ENCODE measurements around the gene COL4A6.
"Not testable (repeated sequence)": the region's sequence is repeated elsewhere in the genome, so short reads cannot be mapped to it uniquely, and the experiment has no call there.

COL4A6 gene

GRCh38 chrX:108399418-108400165, 38.6 kb downstream of the COL4A6 start:
- DNase-seq: no peak

DNA sequence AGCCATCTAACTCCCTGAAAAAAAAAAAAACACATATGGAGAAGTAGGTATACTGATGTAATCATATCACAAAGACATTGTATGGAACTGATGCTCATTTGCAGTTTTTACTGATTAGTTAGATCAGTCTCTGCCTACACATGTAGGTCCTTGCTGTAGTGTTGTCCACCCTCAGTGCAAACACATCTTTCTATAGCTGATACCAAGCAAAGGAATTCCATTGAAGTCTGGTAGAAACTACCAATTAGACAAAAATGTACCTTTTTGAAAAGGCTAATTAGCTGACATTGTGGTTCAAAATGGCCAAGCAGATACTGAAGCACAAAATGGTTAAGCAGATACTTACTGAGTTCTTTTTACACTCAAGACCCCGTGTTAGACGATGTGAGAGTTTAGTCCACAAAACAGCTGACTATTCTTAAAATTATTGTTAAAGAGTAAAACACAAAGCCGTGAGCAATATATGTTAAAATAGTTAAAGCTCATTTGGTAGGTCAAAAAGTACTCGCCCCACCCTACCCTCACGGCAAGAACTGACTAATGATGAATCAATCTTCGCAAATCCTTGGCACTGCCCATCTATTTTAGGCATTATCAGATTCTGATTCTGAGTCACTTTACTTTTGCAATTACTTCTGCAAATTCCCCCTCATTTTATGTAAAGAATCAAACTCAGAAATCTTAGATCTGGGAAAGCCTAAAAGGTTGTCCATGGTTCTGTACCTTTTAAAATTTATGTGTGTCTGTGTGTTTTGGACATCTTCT, 40.4 kb downstream of the COL4A6 start:
- no peak for DNase-seq

GRCh38 chrX:108396986-108397385, 41.2 kb downstream of the COL4A6 start:
- no peak for DNase-seq

- no peak for DNase-seq
Measured at GRCh38 chrX:108396188-108396891, 41.9 kb downstream of the COL4A6 start.

DNA sequence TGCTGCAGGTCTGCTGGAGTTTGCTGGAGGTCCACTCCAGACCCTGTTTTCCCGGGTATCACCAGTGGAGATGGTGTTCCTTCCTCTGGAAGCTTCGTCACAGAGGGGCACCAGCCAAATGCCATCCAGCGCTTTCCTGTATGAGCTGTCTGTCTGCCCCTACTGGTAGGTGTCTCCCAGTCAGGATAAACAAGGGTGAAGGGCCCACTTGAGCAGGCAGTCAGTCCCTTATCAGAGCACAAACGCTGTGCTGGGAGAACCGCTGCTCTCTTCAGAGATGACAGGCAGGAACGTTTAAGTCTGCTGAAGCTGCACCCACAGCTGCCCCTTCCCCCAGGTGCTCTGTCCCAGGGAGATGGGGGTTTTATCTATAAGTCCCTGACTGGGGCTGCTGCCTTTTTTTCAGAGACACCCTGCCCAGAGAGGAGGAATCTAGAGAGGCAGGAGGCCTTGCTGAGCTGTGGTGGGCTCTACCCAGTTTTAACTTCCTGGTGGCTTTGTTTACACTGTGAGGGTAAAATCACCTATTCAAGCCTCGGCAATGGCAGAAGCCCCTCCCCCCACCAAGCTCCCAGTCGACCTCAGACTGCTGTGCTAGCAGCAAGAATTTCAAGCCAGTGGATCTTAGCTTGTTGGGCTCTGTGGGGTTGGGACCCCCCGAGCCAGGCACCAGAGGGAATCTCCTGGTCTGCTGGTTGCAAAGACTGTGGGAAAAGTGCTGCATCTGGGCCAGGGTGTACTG, 47.1 kb downstream of the COL4A6 start:
- not testable (repeated sequence) for DNase-seq

DNA sequence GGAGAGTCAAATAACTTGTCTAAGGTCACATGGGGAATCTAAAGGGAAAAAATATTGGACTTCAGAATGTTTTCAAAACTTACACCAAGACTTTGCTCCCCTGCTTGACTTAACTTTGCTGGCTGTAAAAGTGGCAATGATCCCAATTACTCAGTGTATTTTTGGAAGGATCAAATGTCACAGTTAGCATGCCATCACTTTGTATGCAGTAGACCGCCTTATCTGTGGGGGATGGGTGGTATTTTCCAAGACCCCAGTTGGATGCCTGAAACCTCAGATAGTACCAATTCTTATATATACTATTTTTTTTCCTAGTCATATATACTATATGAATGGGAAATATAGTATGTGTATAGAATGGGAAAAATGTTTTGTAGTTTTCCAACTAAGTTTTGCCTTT, 53.4 kb downstream of the COL4A6 start:
- no peak for DNase-seq

GRCh38 chrX:108380222-108380621, 58.0 kb downstream of the COL4A6 start:
- DNase-seq: no peak

DNA sequence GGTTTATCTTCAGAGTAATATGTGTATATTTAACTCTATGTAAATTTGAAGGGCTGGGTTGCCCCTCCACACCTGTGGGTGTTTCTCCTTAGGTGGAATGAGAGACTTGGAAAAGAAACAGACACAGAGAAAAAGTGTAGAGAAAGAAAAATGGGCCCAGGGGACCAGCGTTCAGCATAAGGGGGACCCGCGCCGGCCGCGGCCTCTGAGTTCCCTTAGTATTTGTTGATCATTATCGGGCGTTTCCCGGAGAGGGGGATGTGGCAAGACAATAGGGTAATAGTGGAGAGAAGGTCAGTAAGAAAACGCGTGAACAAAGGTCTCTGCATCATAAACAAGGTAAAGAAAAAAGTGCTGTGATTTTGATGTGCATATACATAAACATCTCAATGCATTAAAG, 61.4 kb downstream of the COL4A6 start:
- not testable (repeated sequence) for DNase-seq

DNA sequence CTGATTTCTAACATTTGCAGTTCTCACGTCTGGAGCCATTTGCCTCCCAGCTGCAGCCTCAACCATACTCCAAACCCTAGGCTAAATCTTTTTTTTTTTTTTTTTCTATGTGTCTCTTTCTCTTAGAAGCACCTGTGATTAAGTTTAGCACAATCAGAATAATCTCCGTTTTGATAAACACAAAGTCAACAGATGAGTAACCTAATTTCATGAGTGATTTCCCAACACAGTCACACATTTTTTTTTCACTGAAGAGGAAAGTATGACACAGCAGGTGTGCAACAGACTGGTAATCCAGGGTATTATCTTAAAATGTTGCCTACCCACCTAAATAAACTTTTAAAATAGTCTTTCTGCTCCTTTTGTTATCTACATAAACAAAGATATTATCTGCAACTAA, 62.6 kb downstream of the COL4A6 start:
- DNase-seq: not testable (repeated sequence)

DNA sequence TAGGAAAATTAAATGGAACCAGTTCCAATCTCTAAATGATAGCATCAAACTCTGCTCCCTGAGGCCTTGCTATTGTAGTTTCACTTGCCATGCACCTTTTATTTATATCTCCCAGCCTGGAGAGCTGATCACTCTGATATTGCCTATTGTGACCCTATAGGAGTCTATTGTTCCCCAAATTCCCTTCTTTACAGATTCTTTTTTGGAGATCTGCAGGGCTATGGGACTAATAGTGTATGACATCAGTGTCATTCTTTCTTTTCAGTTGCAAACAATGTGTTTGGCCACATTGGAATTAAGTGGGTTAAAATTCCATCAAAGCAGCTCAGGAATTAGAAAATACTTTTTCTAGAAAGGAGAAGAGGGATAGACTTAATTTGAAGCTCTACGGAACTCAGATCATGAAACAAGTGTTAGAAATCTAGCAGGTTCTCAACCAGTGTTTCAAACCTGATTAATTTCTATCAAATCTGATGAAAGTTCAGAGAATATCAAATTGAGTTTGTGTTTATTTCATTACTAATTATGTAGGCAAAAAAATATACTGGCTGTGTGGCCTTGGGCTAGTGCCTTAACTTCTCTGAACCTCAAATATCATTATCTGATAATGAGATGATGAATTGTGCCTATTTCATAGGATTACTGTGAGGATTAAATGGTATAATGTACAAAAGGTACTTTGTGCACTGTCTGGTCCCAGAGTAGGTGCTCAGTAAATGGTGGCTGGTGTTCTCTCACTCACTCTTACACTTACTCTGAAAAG, 71.4 kb downstream of the COL4A6 start:
- DNase-seq: no peak

DNA sequence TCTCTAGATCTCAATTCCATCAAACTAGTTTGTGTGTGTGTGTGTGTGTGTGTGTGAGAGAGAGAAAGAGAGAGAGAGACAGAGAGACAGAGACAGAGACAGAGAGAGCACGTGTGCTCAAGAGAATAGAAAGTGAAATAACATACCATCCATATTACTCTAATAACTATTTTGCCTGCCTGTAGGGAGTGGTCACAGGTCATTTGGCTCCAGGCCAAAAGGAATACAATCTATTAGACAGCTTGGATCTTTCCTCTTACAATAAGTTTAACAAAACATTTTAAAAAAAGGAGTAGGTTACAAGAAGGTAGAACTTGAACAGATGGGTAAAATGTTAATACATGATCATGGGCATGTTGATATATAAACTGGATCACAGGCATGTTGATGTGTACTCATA, 76.2 kb downstream of the COL4A6 start:
- no peak for DNase-seq

DNA sequence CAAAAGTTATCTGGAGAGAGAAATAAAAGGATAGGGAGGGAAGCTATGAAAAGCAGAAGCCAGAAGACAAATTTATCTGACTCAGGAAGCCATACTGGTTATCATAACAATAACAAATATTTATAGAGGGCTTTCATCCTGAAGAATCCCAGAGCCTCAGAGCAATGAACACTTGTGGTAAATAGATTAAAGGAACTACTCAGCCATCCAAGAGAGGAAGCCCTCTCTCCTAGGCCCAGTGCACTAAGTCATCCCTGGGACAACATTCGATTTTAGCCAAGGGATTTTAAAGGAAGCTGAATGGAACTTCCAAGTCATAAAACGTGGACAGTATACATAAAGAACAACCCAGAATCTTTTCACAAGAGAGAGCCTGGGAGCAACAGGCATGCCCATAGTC, 76.9 kb downstream of the COL4A6 start:
- DNase-seq: no peak

GRCh38 chrX:108359806-108360602, 78.2 kb downstream of the COL4A6 start:
- no peak for DNase-seq

DNA sequence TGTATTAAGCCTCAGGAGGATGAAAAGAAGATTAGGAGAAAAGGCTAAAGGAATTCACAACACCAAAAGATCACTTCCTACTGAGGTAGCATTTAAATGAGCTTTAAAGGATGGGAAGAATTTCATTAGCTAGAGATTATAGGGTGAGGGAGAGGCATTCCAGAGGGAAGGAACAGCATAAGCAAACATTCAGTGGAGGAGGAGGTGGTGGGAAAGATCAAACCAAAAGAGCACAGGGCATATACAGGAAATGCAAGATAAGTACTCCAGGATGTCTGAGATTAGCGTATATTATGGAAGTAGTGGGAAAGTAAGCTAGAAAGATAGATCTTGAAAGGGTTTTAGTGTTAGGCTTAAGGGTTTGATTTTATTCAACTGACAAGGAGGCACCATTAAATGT, 84.8 kb downstream of the COL4A6 start:
- DNase-seq: no peak

GRCh38 chrX:108349210-108349609, 89.0 kb downstream of the COL4A6 start:
- no peak for DNase-seq

GRCh38 chrX:108348525-108348924, 89.7 kb downstream of the COL4A6 start:
- DNase-seq: no peak

DNA sequence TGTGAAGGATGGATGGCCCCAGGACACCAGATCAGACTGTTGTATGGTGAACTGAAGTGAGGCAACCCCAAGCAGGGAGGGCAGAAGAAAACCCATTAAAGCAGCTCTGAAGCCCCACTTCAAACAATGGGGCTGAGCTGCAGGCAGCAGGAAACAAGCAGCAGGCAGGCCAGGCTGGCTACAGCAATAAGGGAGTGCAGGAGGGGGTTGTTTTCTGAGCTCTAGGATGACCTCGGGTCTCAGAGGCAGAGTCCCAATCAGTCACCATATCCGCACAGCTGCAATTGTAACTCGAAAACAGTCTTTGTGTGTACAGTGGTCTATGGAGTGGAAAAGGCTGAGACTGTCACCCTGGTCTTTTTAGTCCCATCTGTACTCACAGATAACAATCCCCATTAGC, 90.4 kb downstream of the COL4A6 start:
- no peak for DNase-seq

DNA sequence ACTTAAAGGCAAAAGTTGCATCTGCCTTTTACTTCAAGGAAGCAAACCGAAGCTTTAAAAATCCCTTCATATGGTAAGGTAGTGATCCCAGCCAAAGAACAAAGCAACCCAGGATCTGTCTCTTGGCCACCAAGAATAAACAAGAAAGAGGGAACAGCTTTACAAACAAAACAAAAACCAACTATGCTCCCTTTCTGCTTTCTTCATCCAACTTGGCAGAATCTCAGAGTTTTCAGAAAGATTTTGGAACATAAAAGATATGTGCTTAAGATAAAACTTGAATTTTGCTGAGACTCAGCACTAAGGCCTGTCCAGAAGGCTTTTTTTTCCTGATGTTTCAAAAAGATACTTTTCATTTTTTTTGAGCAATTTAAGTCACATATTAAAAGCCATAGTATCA, 94.0 kb downstream of the COL4A6 start:
- DNase-seq: no peak

GRCh38 chrX:108341947-108342346, 96.3 kb downstream of the COL4A6 start:
- DNase-seq: no peak

DNA sequence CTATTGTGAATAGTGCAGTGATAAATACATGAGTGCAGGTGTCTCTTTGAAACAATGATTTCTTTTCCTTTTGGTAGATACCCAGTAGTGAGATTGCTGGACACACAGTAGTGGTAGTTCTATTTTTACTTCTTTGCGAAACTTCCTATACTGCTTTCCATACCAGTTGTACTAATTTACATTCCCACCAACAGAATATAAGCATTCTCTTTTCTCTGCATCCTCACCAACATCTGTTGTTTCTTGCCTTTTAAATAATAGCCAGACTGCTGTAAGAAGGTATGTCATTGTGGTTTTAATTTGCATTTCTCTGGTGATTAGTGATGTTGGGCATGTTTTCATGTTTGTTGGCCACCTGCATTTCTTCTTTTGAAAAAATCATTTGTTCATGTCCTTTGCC, 105.9 kb downstream of the COL4A6 start:
- no peak for DNase-seq

GRCh38 chrX:108331126-108331909, 106.9 kb downstream of the COL4A6 start:
- DNase-seq: no peak
